WTC11 (cell line): ENCODE results near the gene SERPINB6. TPM values are rescaled to one million over a fixed set of nuclear protein-coding genes. Genes with fewer than 3 reads are reported as not detected.

ENCODE experiments used
- ATAC-seq: fragments of 200-7000 bp; cut with Tn5 transposase; 2 replicates; pipeline ENCODE4 v1.10.0; 2021; ENCODE audit warnings: mild to moderate bottlenecking, moderate library complexity
- CTCF ChIA-PET: fragments of 300-600 bp; sonication (Branson Sonifier 250); formaldehyde crosslinking; loops from one replicate; lab custom pipeline; 2021; ENCODE audit warnings: antibody characterized with exemption; lab: Charles Lee
- POLR2A ChIA-PET: fragments of 350-600 bp; sonication (Branson Sonifier 250); formaldehyde crosslinking; loops from one replicate; lab custom pipeline; 2021; ENCODE audit warnings: antibody characterized with exemption; lab: Charles Lee
- DNase-seq: peaks from one replicate; pipeline ENCODE4 v3.0.0; 2021; ENCODE audit warnings: low spot score
- H3K27ac Mint-ChIP-seq: 2 replicates; pipeline ENCODE4 v1.8.0; 2021; ENCODE audit warnings: mixed read lengths
- H3K27me3 Mint-ChIP-seq: 2 replicates; pipeline ENCODE4 v1.8.0; 2021; ENCODE audit warnings: low read depth, mild to moderate bottlenecking, moderate library complexity, mixed read lengths
- H3K36me3 Mint-ChIP-seq: 2 replicates; pipeline ENCODE4 v1.8.0; 2021; ENCODE audit warnings: mixed read lengths
- H3K4me1 Mint-ChIP-seq: 2 replicates; pipeline ENCODE4 v1.8.0; 2022; ENCODE audit warnings: mixed read lengths
- H3K4me3 Mint-ChIP-seq: 2 replicates; pipeline ENCODE4 v1.8.0; 2021; ENCODE audit warnings: mild to moderate bottlenecking, moderate library complexity, mixed read lengths
- H3K9me3 Mint-ChIP-seq: 2 replicates; pipeline ENCODE4 v1.8.0; 2021; ENCODE audit warnings: mixed read lengths
- ATF2 ChIP-seq: sonication (generic); formaldehyde crosslinking; IDR thresholded peaks from 2 replicates; pipeline ENCODE4 v1.8.1; 2022; ENCODE audit warnings: low read depth, missing genetic modification reagents, borderline replicate concordance
- CBFB ChIP-seq: sonication (generic); formaldehyde crosslinking; IDR thresholded peaks from 2 replicates; pipeline ENCODE4 v1.8.1; 2022; ENCODE audit warnings: mild to moderate bottlenecking, low read depth, missing genetic modification reagents
- E2F1 ChIP-seq: sonication (generic); formaldehyde crosslinking; IDR thresholded peaks from 2 replicates; pipeline ENCODE4 v1.8.0; 2022; ENCODE audit warnings: mild to moderate bottlenecking, missing genetic modification reagents
- FOXJ3 ChIP-seq: sonication (generic); formaldehyde crosslinking; IDR thresholded peaks from 2 replicates; pipeline ENCODE4 v1.9.0; 2021; ENCODE audit warnings: missing genetic modification reagents, mild to moderate bottlenecking, borderline replicate concordance
- FOXP1 ChIP-seq: sonication (generic); formaldehyde crosslinking; IDR thresholded peaks from 2 replicates; pipeline ENCODE4 v1.8.0; 2022; ENCODE audit warnings: missing genetic modification reagents, mild to moderate bottlenecking, moderate library complexity, borderline replicate concordance
- GRHL2 ChIP-seq: fragments of 250-450 bp; sonication (Bioruptor Pico); IDR thresholded peaks from 2 replicates; pipeline ENCODE4 v1.8.0; 2022; ENCODE audit warnings: mild to moderate bottlenecking, moderate library complexity; ENCODE audit not compliant: insufficient replicate concordance, severe bottlenecking
- IRF2 ChIP-seq: sonication (generic); formaldehyde crosslinking; IDR thresholded peaks from 2 replicates; pipeline ENCODE4 v1.8.0; 2022; ENCODE audit warnings: low read depth, missing genetic modification reagents, borderline replicate concordance
- JUN ChIP-seq: sonication (generic); formaldehyde crosslinking; IDR thresholded peaks from 2 replicates; pipeline ENCODE4 v1.8.0; 2023; ENCODE audit warnings: mild to moderate bottlenecking, missing genetic modification reagents
- MYBL2 ChIP-seq: sonication (generic); formaldehyde crosslinking; IDR thresholded peaks from 2 replicates; pipeline ENCODE4 v1.8.1; 2023; ENCODE audit warnings: mild to moderate bottlenecking, moderate library complexity, missing genetic modification reagents
- NR1H2 ChIP-seq: sonication (generic); formaldehyde crosslinking; IDR thresholded peaks from 2 replicates; pipeline ENCODE4 v1.9.0; 2021; ENCODE audit warnings: mild to moderate bottlenecking, moderate library complexity, missing genetic modification reagents
- NR2C2 ChIP-seq: sonication (generic); formaldehyde crosslinking; IDR thresholded peaks from 2 replicates; pipeline ENCODE4 v1.8.0; 2022; ENCODE audit warnings: mild to moderate bottlenecking, missing genetic modification reagents
- NR3C1 ChIP-seq: sonication (generic); formaldehyde crosslinking; conservative IDR thresholded peaks from 2 replicates; pipeline ENCODE4 v1.8.1; 2023; ENCODE audit warnings: low read depth, mild to moderate bottlenecking, missing genetic modification reagents
- OVOL2 ChIP-seq: fragments of 250-450 bp; sonication (Bioruptor Pico); IDR thresholded peaks from 2 replicates; pipeline ENCODE4 v1.9.0; 2021; ENCODE audit warnings: mild to moderate bottlenecking, borderline replicate concordance
- TEAD4 ChIP-seq: sonication (generic); formaldehyde crosslinking; IDR thresholded peaks from 2 replicates; pipeline ENCODE4 v1.8.0; 2022; ENCODE audit warnings: mild to moderate bottlenecking, missing genetic modification reagents
- TP53 ChIP-seq: sonication (generic); formaldehyde crosslinking; IDR thresholded peaks from 2 replicates; pipeline ENCODE4 v1.8.1; 2023; ENCODE audit warnings: mild to moderate bottlenecking, missing genetic modification reagents
- USF2 ChIP-seq: sonication (generic); formaldehyde crosslinking; IDR thresholded peaks from 2 replicates; pipeline ENCODE4 v1.8.1; 2023; ENCODE audit warnings: mild to moderate bottlenecking, missing genetic modification reagents, moderate library complexity
- ZNF281 ChIP-seq: sonication (generic); formaldehyde crosslinking; IDR thresholded peaks from 2 replicates; pipeline ENCODE4 v1.8.0; 2023; ENCODE audit warnings: mild to moderate bottlenecking, missing genetic modification reagents
- ZNF396 ChIP-seq: fragments of 250-450 bp; sonication (Bioruptor Pico); IDR thresholded peaks from 2 replicates; pipeline ENCODE4 v1.8.0; 2021; ENCODE audit warnings: mild to moderate bottlenecking, moderate library complexity, borderline replicate concordance
- total RNA-seq: library from RNA; stranded (reverse); gene quantifications from 3 replicates; pipeline ENCODE4 v1.2.3, GENCODE V29; 2021
- TF ChIP-seq, protein P1 (sequence below): sonication (generic); formaldehyde crosslinking; IDR thresholded peaks from 2 replicates; pipeline ENCODE4 v1.8.1; 2022; ENCODE audit warnings: mild to moderate bottlenecking, moderate library complexity, missing genetic modification reagents
- TF ChIP-seq, protein P2 (sequence below): fragments of 250-450 bp; sonication (Bioruptor Pico); IDR thresholded peaks from 2 replicates; pipeline ENCODE4 v1.9.0; 2021; ENCODE audit warnings: moderate library complexity, mild to moderate bottlenecking, inconsistent platforms, borderline replicate concordance
- TF ChIP-seq, protein P3 (sequence below): sonication (generic); formaldehyde crosslinking; IDR thresholded peaks from 2 replicates; pipeline ENCODE4 v1.8.1; 2023; ENCODE audit warnings: mild to moderate bottlenecking, missing genetic modification reagents
- TF ChIP-seq, protein P4 (sequence below): fragments of 250-450 bp; sonication (Bioruptor Pico); IDR thresholded peaks from 2 replicates; pipeline ENCODE4 v1.9.0; 2021; ENCODE audit warnings: mild to moderate bottlenecking

Gene SERPINB6
- total RNA-seq, 1 experiment from 2014 or later: 28.0 TPM

GRCh38 chr6:2979819-2980464 lies 8.6 kb upstream of the SERPINB6 start (continued):
- TF ChIP-seq, protein P1, sequence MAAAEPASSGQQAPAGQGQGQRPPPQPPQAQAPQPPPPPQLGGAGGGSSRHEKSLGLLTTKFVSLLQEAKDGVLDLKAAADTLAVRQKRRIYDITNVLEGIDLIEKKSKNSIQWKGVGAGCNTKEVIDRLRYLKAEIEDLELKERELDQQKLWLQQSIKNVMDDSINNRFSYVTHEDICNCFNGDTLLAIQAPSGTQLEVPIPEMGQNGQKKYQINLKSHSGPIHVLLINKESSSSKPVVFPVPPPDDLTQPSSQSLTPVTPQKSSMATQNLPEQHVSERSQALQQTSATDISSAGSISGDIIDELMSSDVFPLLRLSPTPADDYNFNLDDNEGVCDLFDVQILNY (CRISPR knock-in tag): no peak
- TF ChIP-seq TP53 (CRISPR knock-in tag): no peak
- TF ChIP-seq ATF2: no peak
- TF ChIP-seq, all 79 proteins: peak for 0

GRCh38 chr6:2978923-2979322 lies 7.6 kb upstream of the SERPINB6 start:
- Mint-ChIP-seq H3K4me3 (no peak overlapping the region), H3K27ac (no peak overlapping the region), H3K4me1 (peaks cover 36% of the 10 kb centered on the region), H3K36me3 (no peaks in the 10 kb centered on the region), H3K27me3 (peaks cover 9% of the 10 kb centered on the region), H3K9me3 (no peaks in the 10 kb centered on the region)
- no peak for ATAC-seq
- ChIA-PET CTCF (interaction anchor here (1.9 to 4.3 kb wide), 2 partner anchors 10 to 26 kb away, joined by 6 to 24 read pairs; no protein-coding TSS in a partner anchor), POLR2A (no interaction called here)
- no peak for DNase-seq
- TF ChIP-seq E2F1 (CRISPR knock-in tag) (no peak), NR2C2 (CRISPR knock-in tag) (no peak), NR1H2 (CRISPR knock-in tag) (no peak), MYBL2 (no peak), IRF2 (CRISPR knock-in tag) (no peak), OVOL2 (CRISPR knock-in tag) (no peak), FOXJ3 (CRISPR knock-in tag) (no peak)
- TF ChIP-seq, protein P2, sequence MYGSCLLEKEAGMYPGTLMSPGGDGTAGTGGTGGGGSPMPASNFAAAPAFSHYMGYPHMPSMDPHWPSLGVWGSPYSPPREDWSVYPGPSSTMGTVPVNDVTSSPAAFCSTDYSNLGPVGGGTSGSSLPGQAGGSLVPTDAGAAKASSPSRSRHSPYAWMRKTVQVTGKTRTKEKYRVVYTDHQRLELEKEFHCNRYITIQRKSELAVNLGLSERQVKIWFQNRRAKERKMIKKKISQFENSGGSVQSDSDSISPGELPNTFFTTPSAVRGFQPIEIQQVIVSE: no peak

- ATAC-seq (no peak), DNase-seq (no peak)
- Mint-ChIP-seq H3K27ac (no peak overlapping the region), H3K4me1 (peaks cover 28% of the 10 kb centered on the region), H3K9me3 (no peaks in the 10 kb centered on the region), H3K36me3 (no peaks in the 10 kb centered on the region), H3K4me3 (no peak overlapping the region), H3K27me3 (peaks cover 10% of the 10 kb centered on the region)
- CTCF ChIA-PET: interaction anchor here (0.7 to 4.3 kb wide), 3 partner anchors 11 to 187 kb away, joined by 3 to 24 read pairs (median 3); no protein-coding TSS in a partner anchor
- POLR2A ChIA-PET: interaction anchor here (0.6 kb wide), 1 partner anchor 137 kb away, joined by 3 read pairs; the partner anchor contains the start of gene SERPINB1
- TF ChIP-seq JUN (CRISPR knock-in tag): no peak
- TF ChIP-seq TEAD4: no peak
- no peak for TF ChIP-seq NR3C1
- TF ChIP-seq, protein P3, sequence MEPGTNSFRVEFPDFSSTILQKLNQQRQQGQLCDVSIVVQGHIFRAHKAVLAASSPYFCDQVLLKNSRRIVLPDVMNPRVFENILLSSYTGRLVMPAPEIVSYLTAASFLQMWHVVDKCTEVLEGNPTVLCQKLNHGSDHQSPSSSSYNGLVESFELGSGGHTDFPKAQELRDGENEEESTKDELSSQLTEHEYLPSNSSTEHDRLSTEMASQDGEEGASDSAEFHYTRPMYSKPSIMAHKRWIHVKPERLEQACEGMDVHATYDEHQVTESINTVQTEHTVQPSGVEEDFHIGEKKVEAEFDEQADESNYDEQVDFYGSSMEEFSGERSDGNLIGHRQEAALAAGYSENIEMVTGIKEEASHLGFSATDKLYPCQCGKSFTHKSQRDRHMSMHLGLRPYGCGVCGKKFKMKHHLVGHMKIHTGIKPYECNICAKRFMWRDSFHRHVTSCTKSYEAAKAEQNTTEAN (CRISPR knock-in tag): no peak
- TF ChIP-seq ZNF281: no peak
- no peak for TF ChIP-seq USF2 (CRISPR knock-in tag)
- TF ChIP-seq ZNF396 (CRISPR knock-in tag): no peak
- TF ChIP-seq CBFB: no peak
- no peak for TF ChIP-seq GRHL2 (CRISPR knock-in tag)
- TF ChIP-seq, protein P4, sequence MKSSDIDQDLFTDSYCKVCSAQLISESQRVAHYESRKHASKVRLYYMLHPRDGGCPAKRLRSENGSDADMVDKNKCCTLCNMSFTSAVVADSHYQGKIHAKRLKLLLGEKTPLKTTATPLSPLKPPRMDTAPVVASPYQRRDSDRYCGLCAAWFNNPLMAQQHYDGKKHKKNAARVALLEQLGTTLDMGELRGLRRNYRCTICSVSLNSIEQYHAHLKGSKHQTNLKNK: no peak
- TF ChIP-seq FOXP1 (CRISPR knock-in tag): no peak
- no peak for TF ChIP-seq NR1H2 (CRISPR knock-in tag)
Observed at GRCh38 chr6:2977799-2978590, 6.6 kb upstream of the SERPINB6 start.
